NT2/D1 (cell line): Measurements from ENCODE around the gene MYBPHL.

Source experiments
- SUZ12 ChIP-seq: IDR thresholded peaks from 2 replicates; pipeline ENCODE4 v1.6.1; 2011; ENCODE audit not compliant: insufficient read length, insufficient read depth; ENCODE audit errors: extremely low read depth
- YY1 ChIP-seq: IDR thresholded peaks from 2 replicates; pipeline ENCODE4 v1.6.1; 2011; ENCODE audit not compliant: insufficient read length, insufficient read depth
- ZNF274 ChIP-seq: IDR thresholded peaks from 2 replicates; pipeline ENCODE4 v1.6.1; 2011; ENCODE audit warnings: mild to moderate bottlenecking, low read depth, low read length

DNA sequence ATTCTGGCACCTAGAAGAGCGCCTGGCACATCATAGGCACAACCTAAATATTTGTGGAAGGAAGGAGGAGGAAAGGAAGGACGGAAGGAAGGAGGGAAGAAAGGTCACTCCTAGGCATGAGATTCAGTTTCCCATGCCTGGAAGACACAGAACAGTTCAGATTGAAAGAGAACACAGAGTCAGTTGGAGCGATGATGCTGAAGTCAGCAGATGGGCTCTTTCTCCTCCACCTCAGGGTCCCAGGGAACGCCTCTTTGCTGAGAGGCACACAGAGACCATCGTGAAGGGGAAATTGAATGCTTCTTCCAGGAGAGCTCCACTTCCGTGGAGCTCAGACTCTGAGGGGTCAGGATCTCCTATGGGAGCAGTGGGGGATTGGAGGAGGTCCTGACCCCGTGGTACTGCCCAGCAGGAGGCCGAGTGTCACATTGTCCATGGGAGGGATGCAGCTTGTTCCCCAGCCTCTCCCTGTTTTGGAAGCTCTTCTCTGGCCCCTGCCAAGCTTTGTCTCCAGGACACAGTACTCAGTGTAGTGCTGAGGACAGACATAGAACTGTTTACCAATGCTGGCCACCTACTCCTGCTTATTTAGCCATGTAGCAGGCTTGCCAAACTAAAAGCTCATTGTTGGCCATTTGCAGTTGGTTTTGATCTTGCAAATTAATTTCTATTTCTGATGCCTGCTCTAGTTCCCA lies 2.4 kb downstream of the MYBPHL start:
- TF ChIP-seq YY1 (no peak), ZNF274 (no peak), SUZ12 (no peak)
